ENCODE results near the gene MADD.
"Not testable (repeated sequence)": the region's sequence is repeated elsewhere in the genome, so short reads cannot be mapped to it uniquely, and the experiment has no call there.

Gene MADD

DNA sequence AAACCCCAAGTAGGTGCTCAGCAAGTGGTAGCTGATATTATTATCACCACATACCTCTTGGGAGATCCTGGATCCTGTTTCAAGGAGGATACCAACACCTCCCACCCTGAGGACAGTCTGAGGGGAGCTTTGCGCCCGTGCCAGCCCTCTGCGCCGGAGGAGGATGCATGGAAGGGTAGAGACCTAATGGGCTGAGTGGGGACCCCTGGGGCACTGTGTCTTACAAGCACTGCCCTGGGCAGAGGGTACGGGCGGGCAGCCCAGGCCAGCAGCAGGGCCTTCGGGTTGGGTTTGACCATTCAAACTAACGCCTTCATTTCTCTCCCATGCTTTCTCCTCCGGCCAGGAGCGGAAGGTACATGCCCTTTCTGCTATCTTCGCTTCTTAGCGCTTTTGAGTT lies 56.3 kb downstream of the MADD start:
- DNase-seq: no peak

DNA sequence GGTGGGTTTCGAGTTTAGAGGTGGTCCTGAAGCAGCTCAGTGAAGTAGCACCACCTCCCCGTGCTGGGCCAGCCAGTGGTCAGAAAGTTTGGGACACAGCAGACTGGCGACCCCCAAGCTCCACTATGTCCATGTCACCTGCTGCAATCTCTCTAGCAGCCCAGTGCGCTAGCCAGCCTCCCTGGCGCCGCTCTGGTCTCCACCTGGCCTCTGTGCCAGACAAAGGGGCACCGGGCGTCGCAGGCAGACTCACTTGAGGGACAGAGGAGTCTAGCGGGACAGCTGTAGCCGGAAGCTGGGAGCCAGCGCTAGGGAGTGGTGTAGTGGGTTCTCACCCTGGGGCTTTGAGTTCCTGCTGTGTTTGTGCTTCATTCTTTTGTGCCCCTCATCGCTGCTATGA lies 57.1 kb downstream of the MADD start:
- peak; percentile 11 for DNase-seq

GRCh38 chr11:47327949-47328348 lies 58.0 kb downstream of the MADD start:
- DNase-seq: no peak

- DNase-seq: no peak
Measured at GRCh38 chr11:47328449-47329390, 58.8 kb downstream of the MADD start.

- no peak for DNase-seq
Measured at GRCh38 chr11:47329431-47329986, 59.6 kb downstream of the MADD start.

DNA sequence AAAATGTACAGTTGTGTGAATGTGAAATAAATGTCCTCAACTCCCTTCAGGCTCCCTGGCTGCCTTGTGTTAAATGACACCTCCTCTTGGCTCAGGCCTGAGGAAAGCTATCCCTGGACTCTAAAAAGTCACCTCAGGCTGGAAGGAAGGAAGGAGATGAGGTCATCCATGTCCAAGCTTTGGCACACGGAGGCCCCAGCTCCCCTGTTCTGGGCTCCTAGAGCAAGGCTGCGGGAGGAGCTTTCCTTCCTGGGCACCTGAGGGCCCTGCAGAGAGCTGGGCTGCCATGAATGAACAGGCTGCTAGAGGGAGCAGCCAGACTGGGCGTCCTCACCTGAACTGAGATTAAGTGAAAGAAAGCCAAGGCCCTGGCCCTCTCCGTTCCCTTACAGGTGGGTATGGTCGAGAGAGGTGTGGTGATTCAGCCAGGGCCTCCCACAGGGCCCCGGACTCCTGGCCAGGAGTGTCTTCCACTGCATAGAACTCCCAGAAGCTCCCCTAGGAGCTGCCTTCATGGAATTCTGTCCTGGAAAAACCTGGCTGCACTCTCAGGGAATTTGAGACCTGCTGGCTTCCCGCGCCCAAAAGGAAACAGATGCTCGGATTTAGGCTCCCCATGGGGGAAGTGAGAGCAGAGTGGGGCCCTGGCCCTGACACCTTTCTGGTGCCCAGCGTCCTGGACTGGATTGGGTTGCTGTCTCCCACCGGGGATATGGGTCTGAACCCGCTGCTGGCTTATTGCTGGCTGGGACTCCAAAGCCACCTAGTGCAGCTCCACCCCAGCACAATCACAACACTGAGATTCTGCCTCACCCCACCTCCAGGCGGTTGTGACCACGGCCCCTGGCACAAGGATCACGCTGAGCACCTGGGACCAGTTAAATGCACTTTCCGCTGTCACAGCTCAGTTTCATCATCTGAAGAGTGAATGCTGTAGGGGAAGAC lies 60.3 kb downstream of the MADD start:
- DNase-seq: no peak

- no peak for DNase-seq
Measured at GRCh38 chr11:47331454-47332302, 61.7 kb downstream of the MADD start.

- DNase-seq: no peak
Measured at GRCh38 chr11:47332303-47332711, 62.4 kb downstream of the MADD start.

DNA sequence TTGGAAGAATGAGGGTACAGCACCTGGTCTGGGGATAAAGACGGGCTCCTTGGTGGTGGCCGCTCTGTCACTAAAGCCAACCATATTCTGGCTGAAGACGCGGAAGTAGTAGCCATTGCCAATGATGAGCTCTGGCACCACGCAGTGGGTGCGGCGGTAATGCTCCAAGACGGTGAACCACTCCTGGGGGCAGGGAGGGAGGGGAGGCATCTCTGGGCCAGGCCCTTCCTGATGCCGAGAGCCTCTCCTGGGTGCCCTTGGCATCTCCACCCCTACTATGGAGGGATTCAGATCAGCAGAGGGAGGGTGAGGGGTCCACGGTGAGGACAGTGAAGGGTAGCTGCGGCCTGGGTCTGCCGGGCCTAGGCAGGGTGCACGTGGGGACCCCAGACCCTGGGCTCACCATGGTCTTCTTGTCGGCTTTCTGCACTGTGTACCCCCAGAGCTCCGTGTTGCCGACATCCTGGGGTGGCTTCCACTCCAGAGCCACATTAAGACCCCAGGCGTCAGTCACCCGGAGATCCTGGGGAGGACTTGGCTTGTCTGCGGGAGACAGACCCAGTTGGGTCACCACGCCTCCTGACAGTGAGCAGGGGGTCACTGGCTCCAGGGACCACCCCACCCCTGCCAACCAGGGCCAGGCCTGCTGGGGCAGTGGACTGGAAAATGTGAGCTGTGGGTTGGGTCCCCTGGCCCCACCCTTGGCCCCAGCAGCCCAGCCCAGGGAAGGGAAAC lies 63.0 kb downstream of the MADD start:
- no peak for DNase-seq

DNA sequence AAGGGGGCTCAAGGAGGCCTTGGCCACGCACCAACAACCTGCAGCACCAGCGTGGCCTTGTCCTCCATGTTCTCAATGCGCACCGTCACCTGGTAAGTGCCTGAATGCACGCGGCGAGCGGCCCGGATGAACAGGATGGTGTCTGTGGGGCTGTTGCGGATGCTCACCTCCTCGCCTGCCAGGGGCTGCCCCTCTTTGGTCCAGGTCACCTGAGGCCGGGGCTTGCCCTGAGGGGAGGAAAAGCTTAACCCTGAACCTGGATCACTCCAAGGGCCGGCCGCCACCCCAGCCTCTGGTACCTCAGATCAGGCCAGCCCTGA lies 63.6 kb downstream of the MADD start:
- DNase-seq: no peak

DNA sequence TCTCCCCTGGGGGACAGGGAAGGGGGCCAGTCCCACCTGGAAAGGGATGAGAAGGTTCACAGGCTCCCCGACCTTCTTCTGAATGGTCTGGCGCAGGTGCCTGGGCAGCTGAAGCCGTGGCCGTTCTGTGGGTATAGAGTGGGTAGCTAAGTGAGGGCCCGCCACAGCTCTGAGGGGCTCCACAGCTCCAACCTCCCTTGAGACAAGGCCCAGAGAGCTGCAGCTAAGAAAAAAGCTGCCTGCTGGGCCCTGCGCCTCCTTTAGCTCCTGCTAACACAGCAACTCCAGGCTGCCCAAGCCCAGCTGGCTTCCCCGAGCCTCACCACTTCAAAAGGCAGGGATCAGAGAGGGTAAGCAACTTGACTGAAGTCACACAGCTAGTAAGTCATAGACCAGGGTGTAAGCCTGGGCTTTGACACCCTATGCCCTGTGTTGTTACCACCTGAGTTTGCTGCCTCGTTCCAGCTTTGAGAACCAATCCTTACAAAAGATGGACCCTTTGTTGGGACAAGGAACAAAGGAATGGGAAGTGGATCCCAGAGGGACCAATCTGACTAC lies 64.0 kb downstream of the MADD start:
- DNase-seq: no peak

GRCh38 chr11:47334699-47335411 lies 64.9 kb downstream of the MADD start:
- not testable (repeated sequence) for DNase-seq

DNA sequence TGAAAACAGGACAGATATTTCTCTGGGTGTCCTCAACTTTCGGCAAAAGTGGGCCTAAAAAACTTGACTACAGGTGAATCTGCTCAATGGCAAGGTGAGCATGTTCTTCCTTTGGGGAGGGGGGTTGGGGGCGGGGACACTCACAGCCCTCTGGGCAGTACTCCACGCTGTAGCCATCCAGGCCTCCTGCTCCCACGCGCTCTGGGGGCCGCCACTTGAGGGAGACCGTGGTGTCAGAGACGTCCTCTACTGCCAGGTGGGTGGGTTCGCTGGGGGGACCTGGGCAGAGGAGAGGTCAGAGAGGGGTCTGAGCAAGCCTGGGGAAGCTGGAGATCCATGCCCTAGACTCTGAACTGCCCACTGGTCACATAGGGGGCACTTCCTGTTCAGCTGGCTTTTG lies 65.8 kb downstream of the MADD start:
- no peak for DNase-seq

- no peak for DNase-seq
Measured at GRCh38 chr11:47336595-47336994, 66.7 kb downstream of the MADD start.

DNA sequence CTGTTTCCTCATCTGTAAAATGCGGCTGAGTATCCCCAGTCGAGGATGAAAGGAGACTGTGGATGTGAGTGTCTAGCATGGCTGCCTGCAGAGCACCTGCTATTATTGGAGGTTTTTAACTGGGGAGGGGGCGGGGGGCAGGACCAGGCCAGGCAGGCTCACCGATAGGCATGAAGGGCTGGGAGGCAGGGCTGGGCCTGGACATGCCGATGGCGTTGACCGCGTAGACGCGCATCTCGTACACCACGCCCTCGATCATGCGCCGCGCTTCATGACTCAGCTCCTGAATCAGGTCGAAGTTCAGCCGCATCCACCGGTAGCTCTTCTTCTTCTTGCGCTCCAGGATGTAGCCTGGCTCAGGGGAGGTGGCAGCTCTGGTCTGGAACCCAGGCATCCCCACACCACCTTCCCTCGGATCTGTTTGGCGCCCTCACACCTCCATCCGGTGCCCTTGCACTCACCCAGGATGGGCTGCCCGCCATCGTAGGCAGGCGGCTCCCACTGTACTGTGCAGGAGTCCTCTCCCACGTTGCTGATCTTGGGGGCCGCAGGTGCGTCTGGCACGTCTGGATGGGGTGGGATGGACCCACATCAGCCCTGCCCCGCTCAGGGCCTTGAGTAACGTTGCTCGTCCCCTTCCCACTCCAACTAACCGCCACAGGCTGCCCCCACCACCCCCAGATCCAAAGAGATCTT lies 67.4 kb downstream of the MADD start:
- DNase-seq: no peak

DNA sequence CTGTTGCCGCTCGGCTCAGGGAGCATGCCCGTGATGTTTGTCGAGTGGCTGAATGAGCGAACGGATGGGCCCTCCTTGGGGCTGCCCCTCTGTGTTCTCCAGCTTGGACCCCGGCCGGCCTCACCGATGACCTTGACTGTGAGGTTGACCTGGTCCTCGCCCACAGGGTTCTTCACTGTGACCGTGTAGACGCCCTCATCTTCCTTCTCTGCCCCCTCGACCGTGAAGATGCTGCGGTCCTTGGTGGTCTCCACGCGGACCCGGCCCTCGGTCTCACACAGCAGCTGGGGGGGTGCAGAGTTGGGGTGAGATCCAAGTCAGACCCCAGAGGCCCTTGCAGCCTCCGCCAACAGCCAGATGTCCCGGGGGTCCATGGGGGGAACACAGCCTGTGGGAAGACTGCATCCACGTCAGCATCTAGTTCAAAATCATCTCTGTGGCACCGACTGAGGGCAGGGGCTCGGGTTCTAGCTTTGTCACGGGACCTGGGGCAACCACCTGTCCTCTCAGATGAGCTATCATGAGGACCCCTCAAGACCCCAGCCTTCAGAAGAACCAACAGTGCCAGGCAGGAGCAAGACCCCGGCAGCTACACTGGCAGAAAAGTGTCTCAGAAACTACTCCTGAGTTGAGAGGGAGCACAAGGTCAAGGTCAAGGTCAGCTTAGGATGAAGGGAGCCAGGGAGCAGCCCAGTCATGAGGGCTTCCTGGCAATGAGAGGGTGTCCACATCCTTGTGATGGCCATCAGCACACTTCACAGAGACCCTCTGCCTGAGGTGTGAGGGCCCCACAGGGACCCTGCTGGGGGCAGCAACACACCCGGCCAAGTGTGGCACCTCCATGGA lies 68.7 kb downstream of the MADD start:
- no peak for DNase-seq

DNA sequence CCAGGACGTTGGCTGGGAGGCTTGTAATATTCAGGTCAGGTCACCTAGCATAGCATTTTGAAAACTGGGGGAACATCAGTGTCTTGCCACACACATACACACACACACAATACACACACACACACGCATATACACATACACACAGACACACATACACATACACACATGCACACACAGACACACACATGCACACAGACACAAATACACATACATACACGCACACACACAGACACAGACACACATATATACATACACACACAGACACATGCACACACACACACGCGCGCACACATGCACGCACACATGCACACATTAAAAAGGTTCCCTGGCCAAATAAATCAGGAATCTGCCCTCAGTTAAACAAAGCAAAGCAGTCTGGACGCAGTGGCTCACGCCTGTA lies 70.1 kb downstream of the MADD start:
- DNase-seq: no peak

DNA sequence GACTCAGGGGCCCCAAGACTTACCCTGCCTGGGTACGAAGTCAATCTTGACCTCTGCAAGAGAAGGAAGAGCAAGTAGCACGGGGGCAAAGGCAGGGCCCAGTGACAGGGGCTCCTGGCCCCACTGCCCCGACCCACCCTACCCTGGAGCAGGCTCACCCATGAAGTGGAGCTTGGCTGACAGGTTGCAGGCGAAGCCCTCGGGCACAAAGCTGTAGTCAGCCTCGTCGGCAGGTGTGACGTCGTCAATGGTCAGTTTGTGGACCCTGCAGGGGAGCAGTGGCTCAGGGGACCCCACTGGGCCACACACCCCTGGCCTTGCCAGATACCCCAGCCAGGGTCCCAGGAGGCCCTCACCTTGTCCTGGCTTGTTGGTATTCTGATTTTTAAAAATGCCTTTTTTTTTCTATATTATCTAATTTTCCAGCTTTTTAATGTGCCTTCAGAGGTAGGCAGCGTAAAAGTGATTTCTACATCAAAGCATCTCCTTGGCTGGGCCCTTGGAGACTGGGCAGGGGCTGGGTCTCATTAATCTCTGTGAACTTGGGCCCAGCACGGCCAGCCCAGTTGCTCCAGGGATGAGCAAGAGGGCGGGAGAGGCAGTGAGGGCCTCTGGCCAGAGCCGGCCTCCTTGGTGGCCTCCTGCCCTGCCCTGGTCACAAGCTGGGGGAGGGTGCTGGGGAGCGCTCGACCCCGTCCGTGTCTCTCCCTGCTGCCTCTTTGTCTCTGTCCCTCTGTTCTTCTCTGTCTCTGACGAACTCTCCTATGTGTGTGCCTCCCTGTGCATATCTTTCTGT lies 71.2 kb downstream of the MADD start:
- no peak for DNase-seq

All from NCI-H748 treated with DMSO at 0.1 percent for 48 hours (cell line).